ENCODE measurements around the gene PIGP. TPM values are rescaled to one million over a fixed set of nuclear protein-coding genes. Genes with fewer than 3 reads are reported as not detected.

The PIGP gene
- total and polyA plus RNA-seq, 9 of the 15 experiments (the other 6 are each of a cell fraction or from before 2014, with no cell fraction given) = 18.3 to 122 (median 35.6) TPM

- TF ChIP-seq ZNF318 (IDR thresholded peaks at IDR 0.05; ENCODE audit: borderline replicate concordance in 1 of 2, low read depth in 1 of 2) (no peak), SAFB (IDR thresholded peaks at IDR 0.05; ENCODE audit: borderline replicate concordance, low read depth, low read length) (no peak), ZFP91 (CRISPR knock-in tag; IDR thresholded peaks at IDR 0.05) (no peak), KAT2B (IDR thresholded peaks at IDR 0.05; ENCODE audit: low read depth, low read length) (no peak), PTTG1 (tag; IDR thresholded peaks at IDR 0.05; ENCODE audit: low read depth) (no peak), ZNF347 (CRISPR knock-in tag; IDR thresholded peaks at IDR 0.05; ENCODE audit: low read depth) (no peak), SNIP1 (IDR thresholded peaks at IDR 0.05; ENCODE audit: low read depth) (no peak), TSHZ1 (CRISPR knock-in tag; IDR thresholded peaks at IDR 0.05) (no peak), MCM5 (IDR thresholded peaks at IDR 0.05; ENCODE audit: low read depth) (no peak), E2F3 (CRISPR knock-in tag; IDR thresholded peaks at IDR 0.05) (no peak), ZNF431 (CRISPR knock-in tag; IDR thresholded peaks at IDR 0.05) (no peak), PURB (CRISPR knock-in tag; IDR thresholded peaks at IDR 0.05; ENCODE audit: low read depth) (no peak)
Observed at GRCh38 chr21:37017951-37018679, 54.8 kb downstream of the PIGP start (continued).

All from K562 (cell line).